ENCODE data around the gene VCY1B.
"Not testable (repeated sequence)": the region's sequence is repeated elsewhere in the genome, so short reads cannot be mapped to it uniquely, and the experiment has no call there.

Gene VCY1B

GRCh38 chrY:14055927-14056326 is at the start of gene VCY1B:
Gene VCY1B (plus strand): TSS chrY:14056227. CDS start chrY:14056290, 63 bp downstream.
- not testable (repeated sequence) for H3K4me3 ChIP-seq (ENCODE audit: low read depth, low read length)

GRCh38 chrY:14011916-14012315 is 44.1 kb upstream of the VCY1B start:
- not testable (repeated sequence) for H3K4me3 ChIP-seq (ENCODE audit: low read depth, low read length)

GRCh38 chrY:14030395-14030794 is 25.6 kb upstream of the VCY1B start:
- not testable (repeated sequence) for H3K4me3 ChIP-seq (ENCODE audit: low read depth, low read length)

GRCh38 chrY:14085877-14086276 is 29.9 kb downstream of the VCY1B start:
- H3K4me3 ChIP-seq (ENCODE audit: low read depth, low read length) = no peak overlapping the region
